ENCODE data around the gene TNFRSF9.

Gene TNFRSF9

DNA sequence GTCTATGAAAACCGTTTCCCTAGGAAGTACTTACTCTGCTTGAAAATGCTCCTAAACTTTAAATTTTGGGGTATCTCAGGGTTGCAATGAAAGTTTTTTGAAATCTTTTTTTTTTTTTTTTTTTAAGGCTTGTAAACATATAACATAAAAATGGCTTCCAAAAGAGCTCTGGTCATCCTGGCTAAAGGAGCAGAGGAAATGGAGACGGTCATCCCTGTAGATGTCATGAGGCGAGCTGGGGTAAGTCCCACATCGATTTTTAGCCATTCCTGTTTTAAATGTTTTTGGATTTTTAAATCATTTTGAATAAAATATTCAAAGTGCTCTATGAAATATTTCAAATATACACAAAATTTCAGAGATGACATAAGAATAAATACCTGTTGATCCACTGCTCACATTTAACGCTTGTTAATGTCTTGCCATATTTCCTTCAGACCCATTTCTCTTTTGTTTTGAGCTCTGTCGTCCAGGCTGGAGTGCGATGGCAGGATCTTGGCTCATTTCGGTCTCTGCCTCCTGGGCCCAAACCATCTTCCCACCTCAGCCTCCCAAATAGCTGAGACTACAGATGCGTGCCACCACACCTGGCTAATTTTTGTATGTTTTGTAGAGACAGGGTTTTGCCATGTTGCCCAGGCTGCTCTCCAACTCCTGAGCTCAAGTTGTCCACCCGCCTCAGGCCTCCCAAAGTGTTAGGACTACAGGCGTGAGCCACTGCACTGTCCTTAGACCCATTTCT lies 22.2 kb upstream of the TNFRSF9 start:
- Histone ChIP-seq H3K36me3 (ENCODE audit: insufficient read depth, low read length) (peaks cover 49% of the 10 kb centered on the region), H3K9ac (ENCODE audit: insufficient read length) (peak overlapping the region; percentile 98), H3K4me3 (peak overlapping the region; percentile 96), H3K27ac (no peak overlapping the region), H3K9me3 (ENCODE audit: low read depth, low read length) (no peaks in the 10 kb centered on the region)
- DNase-seq (ENCODE audit: low read depth, low spot score) = no peak
- TF ChIP-seq POLR2AphosphoS5 (IDR thresholded peaks at IDR 0.05; ENCODE audit: borderline replicate concordance, low read depth, low read length) (no peak), FOXP2 (optimal IDR thresholded peaks at IDR 0.05; ENCODE audit: control extremely low read depth, extremely low read length, insufficient read depth) (no peak), EZH2 (IDR thresholded peaks at IDR 0.05) (no peak)

DNA sequence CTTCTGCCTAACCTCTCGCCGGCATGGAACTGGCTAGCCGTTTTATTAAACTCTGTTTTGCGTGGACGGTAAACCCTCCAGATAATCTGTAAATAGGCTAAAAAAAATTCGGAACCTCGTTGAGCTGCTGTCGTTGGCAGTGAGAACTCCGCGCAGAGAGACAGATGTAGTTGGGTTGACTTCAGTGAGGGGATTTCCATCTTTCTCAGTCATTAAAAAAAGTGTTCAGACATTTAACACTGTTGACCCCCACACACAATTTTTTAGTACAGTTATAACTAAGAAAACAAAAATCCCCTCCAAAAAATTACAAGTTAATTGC lies 21.3 kb upstream of the TNFRSF9 start:
- DNase-seq (ENCODE audit: low read depth, low spot score) = no peak
- peaks cover 41% of the 10 kb centered on the region for H3K36me3 ChIP-seq (ENCODE audit: insufficient read depth, low read length)
- TF ChIP-seq EZH2 (IDR thresholded peaks at IDR 0.05) (no peak), FOXP2 (optimal IDR thresholded peaks at IDR 0.05; ENCODE audit: control extremely low read depth, extremely low read length, insufficient read depth) (no peak), POLR2AphosphoS5 (IDR thresholded peaks at IDR 0.05; ENCODE audit: borderline replicate concordance, low read depth, low read length) (no peak)
- H3K9ac ChIP-seq (ENCODE audit: insufficient read length) = peak overlapping the region; percentile 98
- peak overlapping the region; percentile 96 for H3K4me3 ChIP-seq
- H3K9me3 ChIP-seq (ENCODE audit: low read depth, low read length) = no peaks in the 10 kb centered on the region
- peak overlapping the region; percentile 58; the same call in 1 of the 2 replicates for H3K27ac ChIP-seq

DNA sequence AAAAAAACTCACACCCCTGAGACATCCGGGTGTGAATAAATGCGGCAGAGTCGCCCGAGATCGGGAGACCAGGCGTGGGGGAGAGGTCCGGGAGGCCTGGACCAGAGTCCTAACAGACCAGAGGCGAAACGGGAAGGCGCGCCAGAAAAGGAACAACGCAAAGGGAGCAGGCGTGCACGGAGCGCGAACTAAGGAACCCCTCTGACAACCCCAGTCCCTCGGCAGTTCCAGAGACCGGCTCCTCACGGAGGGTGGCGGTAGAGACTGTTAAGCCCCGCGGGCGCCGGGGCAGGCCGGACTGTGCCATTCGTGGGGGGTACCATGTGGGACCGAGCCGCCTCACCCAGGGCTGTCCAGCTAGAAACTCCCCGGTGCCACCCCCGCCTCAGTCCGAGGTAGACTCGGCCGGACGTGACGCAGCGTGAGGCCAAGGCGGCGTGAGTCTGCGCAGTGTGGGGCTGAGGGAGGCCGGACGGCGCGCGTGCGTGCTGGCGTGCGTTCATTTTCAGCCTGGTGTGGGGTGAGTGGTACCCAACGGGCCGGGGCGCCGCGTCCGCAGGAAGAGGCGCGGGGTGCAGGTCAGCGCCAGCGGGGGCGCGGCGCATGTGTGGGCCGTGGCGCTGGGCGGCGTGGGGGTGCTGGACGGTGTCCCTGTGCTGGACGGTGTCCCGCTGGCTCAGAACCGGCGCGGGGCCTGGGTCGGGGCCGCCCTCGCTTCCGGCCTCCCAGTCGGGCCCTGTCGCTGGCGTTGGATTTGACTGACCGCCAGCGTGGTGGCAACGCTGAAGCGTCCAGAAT lies 20.8 kb upstream of the TNFRSF9 start, which contains the start of gene PARK7:
PARK7 (plus strand) TSS at position 496 of the 798 bp plus-strand sequence. CDS start 1,075 bp downstream, outside the sequence.
- peak; percentile 86 for DNase-seq (ENCODE audit: low read depth, low spot score)
- TF ChIP-seq POLR2AphosphoS5 (IDR thresholded peaks at IDR 0.05; ENCODE audit: borderline replicate concordance, low read depth, low read length) (peak; percentile 100), FOXP2 (optimal IDR thresholded peaks at IDR 0.05; ENCODE audit: control extremely low read depth, extremely low read length, insufficient read depth) (no peak), EZH2 (IDR thresholded peaks at IDR 0.05) (no peak)
- Histone ChIP-seq H3K9ac (ENCODE audit: insufficient read length) (peak within 1 kb of the TSS; percentile 98), H3K36me3 (ENCODE audit: insufficient read depth, low read length) (peaks cover 35% of the 10 kb centered on the region), H3K9me3 (ENCODE audit: low read depth, low read length) (no peaks in the 10 kb centered on the region), H3K4me3 (peak within 1 kb of the TSS; percentile 96), H3K27ac (peak within 1 kb of the TSS; percentile 83)

DNA sequence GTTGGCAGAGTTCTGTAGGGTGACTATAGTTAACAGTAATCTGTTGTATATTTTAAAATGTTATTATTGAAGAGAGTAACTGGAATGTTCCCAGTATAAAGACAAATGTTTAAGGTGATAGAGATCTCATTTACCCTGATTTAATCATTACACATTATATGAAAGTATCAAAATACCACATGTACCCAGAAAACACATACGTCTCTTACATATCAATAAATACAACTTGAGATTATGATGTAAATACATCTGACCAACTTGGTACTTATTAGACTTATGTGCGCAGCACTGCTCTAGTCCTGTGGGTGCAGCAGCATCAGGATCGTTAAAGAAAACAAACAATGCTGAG lies 20.2 kb upstream of the TNFRSF9 start:
- no peak for DNase-seq (ENCODE audit: low read depth, low spot score)
- H3K27ac ChIP-seq = peak overlapping the region; percentile 83
- no peaks in the 10 kb centered on the region for H3K9me3 ChIP-seq (ENCODE audit: low read depth, low read length)
- peak overlapping the region; percentile 96 for H3K4me3 ChIP-seq
- no peak for TF ChIP-seq POLR2AphosphoS5 (IDR thresholded peaks at IDR 0.05; ENCODE audit: borderline replicate concordance, low read depth, low read length)
- no peak for TF ChIP-seq EZH2 (IDR thresholded peaks at IDR 0.05)
- TF ChIP-seq FOXP2 (optimal IDR thresholded peaks at IDR 0.05; ENCODE audit: control extremely low read depth, extremely low read length, insufficient read depth) = no peak
- peak overlapping the region; percentile 97 for H3K9ac ChIP-seq (ENCODE audit: insufficient read length)
- peaks cover 30% of the 10 kb centered on the region for H3K36me3 ChIP-seq (ENCODE audit: insufficient read depth, low read length)

DNA sequence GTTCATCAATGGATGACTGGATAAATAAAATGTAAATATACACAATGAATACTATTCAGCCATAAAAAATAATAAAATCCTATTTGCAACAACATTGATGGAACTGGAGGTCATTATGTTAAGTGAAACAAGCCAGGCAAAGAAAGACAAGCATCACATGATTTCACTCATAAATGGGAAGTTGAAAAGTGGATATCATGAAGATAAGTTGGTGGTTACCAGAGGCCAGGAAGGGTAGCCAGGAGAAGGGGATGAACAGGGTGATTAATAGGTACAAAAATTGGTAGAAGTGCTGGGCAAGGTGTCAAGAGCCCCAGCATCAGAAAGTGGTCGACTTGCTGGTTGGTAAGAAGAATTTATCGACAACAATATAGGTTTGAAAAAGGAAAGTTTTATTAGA lies 19.5 kb upstream of the TNFRSF9 start:
- H3K4me3 ChIP-seq = peak overlapping the region; percentile 96
- no peak for TF ChIP-seq FOXP2 (optimal IDR thresholded peaks at IDR 0.05; ENCODE audit: control extremely low read depth, extremely low read length, insufficient read depth)
- no peak for TF ChIP-seq POLR2AphosphoS5 (IDR thresholded peaks at IDR 0.05; ENCODE audit: borderline replicate concordance, low read depth, low read length)
- no peak for TF ChIP-seq EZH2 (IDR thresholded peaks at IDR 0.05)
- H3K9ac ChIP-seq (ENCODE audit: insufficient read length) = no peak overlapping the region
- DNase-seq (ENCODE audit: low read depth, low spot score) = no peak
- no peak overlapping the region for H3K27ac ChIP-seq
- no peaks in the 10 kb centered on the region for H3K9me3 ChIP-seq (ENCODE audit: low read depth, low read length)
- peaks cover 23% of the 10 kb centered on the region for H3K36me3 ChIP-seq (ENCODE audit: insufficient read depth, low read length)

DNA sequence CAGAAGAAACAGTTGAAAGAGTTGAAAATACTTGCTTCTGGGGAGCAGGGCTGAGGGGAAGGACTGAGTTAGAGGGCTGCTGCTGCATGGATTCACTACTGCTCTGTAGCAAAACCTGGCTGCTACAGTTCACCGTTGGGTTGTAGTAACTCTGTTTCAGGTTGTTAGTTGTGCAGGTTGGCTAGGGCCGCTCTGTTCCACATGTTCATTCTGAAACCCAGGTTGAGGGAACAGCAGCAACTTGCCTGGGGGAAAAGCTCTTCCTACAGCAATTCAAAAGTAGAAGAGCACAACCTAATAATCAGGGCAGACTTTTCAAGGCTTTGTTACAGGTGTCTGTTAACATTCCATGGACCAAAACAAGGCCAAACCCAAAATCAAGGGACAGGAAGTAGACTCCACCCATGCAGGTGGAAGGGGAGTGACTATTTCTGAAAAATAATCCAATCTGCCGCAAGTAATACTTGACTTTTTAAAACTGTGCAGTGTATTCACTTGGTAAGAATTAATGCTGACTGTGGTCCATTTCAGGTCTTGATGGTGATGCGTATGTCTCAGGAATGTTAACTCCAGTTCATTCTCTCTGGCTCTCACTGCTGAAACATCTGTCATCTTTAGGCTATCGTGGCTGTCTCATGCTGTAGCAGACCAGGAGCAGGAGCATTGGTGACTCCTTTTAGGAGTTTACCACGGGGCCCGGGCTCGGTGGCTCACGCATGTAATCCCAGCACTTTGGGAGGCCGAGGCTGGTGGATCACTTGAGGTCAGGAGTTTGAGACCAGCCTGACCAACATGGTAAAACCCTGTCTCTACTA lies 15.8 kb upstream of the TNFRSF9 start:
- DNase-seq (ENCODE audit: low read depth, low spot score) = no peak
- TF ChIP-seq EZH2 (IDR thresholded peaks at IDR 0.05) = no peak
- TF ChIP-seq FOXP2 (optimal IDR thresholded peaks at IDR 0.05; ENCODE audit: control extremely low read depth, extremely low read length, insufficient read depth) = no peak
- Histone ChIP-seq H3K9ac (ENCODE audit: insufficient read length) (no peak overlapping the region), H3K27ac (no peak overlapping the region), H3K36me3 (ENCODE audit: insufficient read depth, low read length) (no peaks in the 10 kb centered on the region), H3K4me3 (no peak overlapping the region), H3K9me3 (ENCODE audit: low read depth, low read length) (no peaks in the 10 kb centered on the region)

DNA sequence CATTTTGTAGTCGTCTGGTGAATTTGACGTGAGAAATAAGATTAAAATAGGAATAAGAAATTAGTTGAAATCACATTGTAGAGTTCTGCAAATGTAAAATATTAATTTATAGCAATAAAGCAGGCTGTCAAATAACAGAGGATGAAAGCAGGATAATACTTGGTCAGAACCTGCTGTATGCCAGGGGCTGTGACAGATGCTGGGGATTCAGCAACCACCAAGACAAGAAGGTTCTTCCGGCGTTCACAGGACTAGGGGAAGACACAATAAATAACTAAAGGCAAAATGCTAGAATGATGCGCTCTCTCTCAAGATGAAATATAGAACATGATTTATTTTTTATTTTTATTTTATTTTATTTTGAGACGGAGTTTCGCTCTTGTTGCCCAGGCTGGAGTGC lies 14.0 kb upstream of the TNFRSF9 start:
- DNase-seq (ENCODE audit: low read depth, low spot score) = no peak
- no peak overlapping the region for H3K9ac ChIP-seq (ENCODE audit: insufficient read length)
- TF ChIP-seq POLR2AphosphoS5 (IDR thresholded peaks at IDR 0.05; ENCODE audit: borderline replicate concordance, low read depth, low read length) (no peak), FOXP2 (optimal IDR thresholded peaks at IDR 0.05; ENCODE audit: control extremely low read depth, extremely low read length, insufficient read depth) (no peak), EZH2 (IDR thresholded peaks at IDR 0.05) (no peak)
- no peaks in the 10 kb centered on the region for H3K9me3 ChIP-seq (ENCODE audit: low read depth, low read length)
- H3K36me3 ChIP-seq (ENCODE audit: insufficient read depth, low read length) = no peaks in the 10 kb centered on the region
- no peak overlapping the region for H3K4me3 ChIP-seq
- H3K27ac ChIP-seq = no peak overlapping the region
